Measurements from ENCODE around the gene TMEM126B. TPM values are rescaled to one million over a fixed set of nuclear protein-coding genes. Genes with fewer than 3 reads are reported as not detected.

TMEM126B gene
- total RNA-seq, 1 experiment from 2014 or later = 39.6 TPM

Other genes starting within 250 kb of the TMEM126B start
- 0.10 TPM in 1 of 2 replicates, not detected in the other for gene DLG2, start 1.2 kb upstream of the TMEM126B start, total RNA-seq (2014; rRNA removed; shearing (Covaris generic); ENCODE audit: low replicate concordance)
- 63.7 and 84.1 TPM in 2 replicates for gene TMEM126A, start 19.4 kb downstream of the TMEM126B start, total RNA-seq (2014; rRNA removed; shearing (Covaris generic); ENCODE audit: low replicate concordance)
- 31.8 and 34.4 TPM in 2 replicates for gene CREBZF, start 36.5 kb downstream of the TMEM126B start, total RNA-seq (2014; rRNA removed; shearing (Covaris generic); ENCODE audit: low replicate concordance)
- gene CCDC89, start 57.6 kb downstream of the TMEM126B start, total RNA-seq (2014; rRNA removed; shearing (Covaris generic); ENCODE audit: low replicate concordance) = not detected in 2 replicates
- 17.3 and 37.4 TPM in 2 replicates for gene SYTL2, start 182.5 kb downstream of the TMEM126B start, total RNA-seq (2014; rRNA removed; shearing (Covaris generic); ENCODE audit: low replicate concordance)
- not detected in 2 replicates for gene CCDC83, start 226.8 kb downstream of the TMEM126B start, total RNA-seq (2014; rRNA removed; shearing (Covaris generic); ENCODE audit: low replicate concordance)

Data from MG63 (cell line).